ENCODE data around the gene GALNT5. TPM values are rescaled to one million over a fixed set of nuclear protein-coding genes. Genes with fewer than 3 reads are reported as not detected.

GALNT5 gene, protein sequence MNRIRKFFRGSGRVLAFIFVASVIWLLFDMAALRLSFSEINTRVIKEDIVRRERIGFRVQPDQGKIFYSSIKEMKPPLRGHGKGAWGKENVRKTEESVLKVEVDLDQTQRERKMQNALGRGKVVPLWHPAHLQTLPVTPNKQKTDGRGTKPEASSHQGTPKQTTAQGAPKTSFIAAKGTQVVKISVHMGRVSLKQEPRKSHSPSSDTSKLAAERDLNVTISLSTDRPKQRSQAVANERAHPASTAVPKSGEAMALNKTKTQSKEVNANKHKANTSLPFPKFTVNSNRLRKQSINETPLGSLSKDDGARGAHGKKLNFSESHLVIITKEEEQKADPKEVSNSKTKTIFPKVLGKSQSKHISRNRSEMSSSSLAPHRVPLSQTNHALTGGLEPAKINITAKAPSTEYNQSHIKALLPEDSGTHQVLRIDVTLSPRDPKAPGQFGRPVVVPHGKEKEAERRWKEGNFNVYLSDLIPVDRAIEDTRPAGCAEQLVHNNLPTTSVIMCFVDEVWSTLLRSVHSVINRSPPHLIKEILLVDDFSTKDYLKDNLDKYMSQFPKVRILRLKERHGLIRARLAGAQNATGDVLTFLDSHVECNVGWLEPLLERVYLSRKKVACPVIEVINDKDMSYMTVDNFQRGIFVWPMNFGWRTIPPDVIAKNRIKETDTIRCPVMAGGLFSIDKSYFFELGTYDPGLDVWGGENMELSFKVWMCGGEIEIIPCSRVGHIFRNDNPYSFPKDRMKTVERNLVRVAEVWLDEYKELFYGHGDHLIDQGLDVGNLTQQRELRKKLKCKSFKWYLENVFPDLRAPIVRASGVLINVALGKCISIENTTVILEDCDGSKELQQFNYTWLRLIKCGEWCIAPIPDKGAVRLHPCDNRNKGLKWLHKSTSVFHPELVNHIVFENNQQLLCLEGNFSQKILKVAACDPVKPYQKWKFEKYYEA
- under 0.01 and 0.07 TPM in 2 replicates for total RNA-seq

DNA sequence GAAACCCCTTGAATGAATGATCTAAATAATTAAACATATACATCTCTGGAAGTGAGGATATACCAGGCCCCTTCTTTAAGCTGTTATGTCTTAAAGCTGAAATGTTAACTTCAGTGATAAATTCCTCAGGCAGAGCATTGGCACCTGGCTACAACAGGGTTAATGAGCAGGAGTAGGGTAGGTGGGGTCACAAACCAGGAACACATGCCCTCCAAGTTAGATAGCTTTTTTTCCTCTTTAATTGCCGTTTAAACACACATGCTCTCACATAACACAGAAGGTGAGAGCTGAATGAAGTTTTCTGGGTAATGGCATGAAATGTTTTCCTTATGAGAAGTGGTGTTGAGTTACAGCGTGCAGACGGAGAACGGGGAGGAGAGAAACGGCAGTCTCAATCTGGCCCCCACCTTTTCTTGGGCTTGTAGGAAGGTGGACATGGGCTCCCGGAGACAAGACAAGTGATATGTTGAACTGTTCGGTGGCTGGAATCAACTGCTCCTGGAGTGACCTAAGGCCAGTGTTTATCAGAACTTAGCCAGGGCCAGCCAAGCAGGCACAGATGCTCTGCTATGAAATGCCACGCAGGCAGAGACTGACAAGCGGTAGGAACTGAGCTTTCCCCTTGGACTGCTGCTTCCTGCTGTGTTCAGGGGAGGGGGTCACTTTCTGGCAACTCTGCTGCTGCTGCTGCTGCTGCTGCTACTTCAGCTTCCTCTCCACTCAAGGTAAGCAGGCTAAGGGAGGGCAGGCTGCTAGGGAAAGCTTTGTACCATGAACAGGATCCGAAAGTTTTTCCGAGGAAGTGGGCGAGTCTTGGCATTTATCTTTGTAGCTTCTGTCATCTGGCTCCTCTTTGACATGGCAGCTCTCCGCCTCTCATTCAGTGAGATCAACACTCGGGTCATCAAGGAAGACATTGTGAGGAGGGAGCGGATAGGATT is at the start of gene GALNT5:
TSS of gene GALNT5 (plus strand) at position 394 of the 941 bp plus-strand sequence. CDS start at position 772, 378 bp downstream.

DNA sequence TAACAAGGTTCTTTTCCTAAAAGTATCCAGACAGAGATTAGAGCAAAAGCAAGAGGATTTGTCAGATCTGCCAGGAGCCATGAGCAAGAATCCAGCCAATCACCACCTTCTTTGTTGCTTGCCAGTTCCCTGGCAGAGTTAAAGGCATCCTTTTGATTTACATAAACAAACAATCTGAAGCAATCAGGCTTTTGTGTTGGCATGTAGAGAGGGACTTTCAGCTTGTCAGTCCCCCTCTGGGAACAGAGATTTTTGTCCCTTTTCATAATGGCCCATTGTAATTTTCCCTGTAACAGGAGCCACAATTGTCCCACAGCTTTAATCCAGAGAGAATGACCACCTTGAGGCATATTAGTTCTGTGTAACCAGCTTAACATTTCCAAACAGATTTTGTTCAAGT is 68.3 kb downstream of the GALNT5 start, which contains the start of gene ERMN:
TSS of gene ERMN (minus strand) at position 39 of the 400 bp plus-strand sequence. CDS start 182 bp downstream, outside the sequence.

Other genes starting within 250 kb of the GALNT5 start
- gene ERMN, start 68.1 kb downstream of the GALNT5 start, total RNA-seq, result not detected in 2 replicates
- gene CYTIP, start 186.4 kb downstream of the GALNT5 start, total RNA-seq, result not detected in 2 replicates

All from mammary microvascular endothelial cell (primary cell).